ENCODE results near the gene GORASP2.
A peak's percentile ranks its signal among the peaks of the same experiment; 100 is the strongest.

GORASP2 gene

GRCh38 chr2:170928824-170929685, at the start of gene GORASP2:
Gene GORASP2, plus strand, starts transcription at chr2:170929253. Its CDS starts 88 bp downstream, at chr2:170929341.
- Histone ChIP-seq H3K9me3 (ENCODE audit: insufficient read depth, low read depth, low read length) (peaks cover 7% of the 10 kb centered on the region), H3K36me3 (ENCODE audit: insufficient read depth, low read depth, low read length) (peaks cover 14% of the 10 kb centered on the region), H3K9ac (ENCODE audit: low read depth, low read length) (peak within 1 kb of the TSS; percentile 88), H3K27me3 (ENCODE audit: insufficient read depth, low read length) (no peaks in the 10 kb centered on the region), H3K27ac (ENCODE audit: low read length) (peak within 1 kb of the TSS; percentile 58), H3K4me1 (ENCODE audit: insufficient read depth, low read length) (peaks cover 15% of the 10 kb centered on the region; the same call in 1 of the 2 replicates), H3K4me3 (ENCODE audit: low read length) (peak within 1 kb of the TSS; percentile 94)

- no peak overlapping the region for H3K27ac ChIP-seq (ENCODE audit: low read length)
- no peak overlapping the region for H3K9ac ChIP-seq (ENCODE audit: low read depth, low read length)
- H3K9me3 ChIP-seq (ENCODE audit: insufficient read depth, low read depth, low read length), result no peaks in the 10 kb centered on the region
- H3K36me3 ChIP-seq (ENCODE audit: insufficient read depth, low read depth, low read length), result no peaks in the 10 kb centered on the region
- no peak overlapping the region for H3K4me3 ChIP-seq (ENCODE audit: low read length)
- H3K4me1 ChIP-seq (ENCODE audit: insufficient read depth, low read length), result no peaks in the 10 kb centered on the region
- H3K27me3 ChIP-seq (ENCODE audit: insufficient read depth, low read length), result no peaks in the 10 kb centered on the region
Observed at GRCh38 chr2:170881840-170882239, 47.2 kb upstream of the GORASP2 start.

GRCh38 chr2:170882758-170883157, 46.3 kb upstream of the GORASP2 start:
- H3K4me1 ChIP-seq (ENCODE audit: insufficient read depth, low read length), result no peaks in the 10 kb centered on the region
- H3K9ac ChIP-seq (ENCODE audit: low read depth, low read length), result no peak overlapping the region
- H3K9me3 ChIP-seq (ENCODE audit: insufficient read depth, low read depth, low read length), result no peaks in the 10 kb centered on the region
- H3K36me3 ChIP-seq (ENCODE audit: insufficient read depth, low read depth, low read length), result no peaks in the 10 kb centered on the region
- no peaks in the 10 kb centered on the region for H3K27me3 ChIP-seq (ENCODE audit: insufficient read depth, low read length)
- H3K4me3 ChIP-seq (ENCODE audit: low read length), result no peak overlapping the region
- H3K27ac ChIP-seq (ENCODE audit: low read length), result no peak overlapping the region

GRCh38 chr2:170883683-170884082, 45.4 kb upstream of the GORASP2 start:
- H3K27me3 ChIP-seq (ENCODE audit: insufficient read depth, low read length), result no peaks in the 10 kb centered on the region
- no peak overlapping the region for H3K27ac ChIP-seq (ENCODE audit: low read length)
- H3K9me3 ChIP-seq (ENCODE audit: insufficient read depth, low read depth, low read length), result no peaks in the 10 kb centered on the region
- 0 out of 2 replicates have a peak, but pooled peaks cover under 1% of the 10 kb centered on the region for H3K4me1 ChIP-seq (ENCODE audit: insufficient read depth, low read length)
- H3K4me3 ChIP-seq (ENCODE audit: low read length), result no peak overlapping the region
- H3K9ac ChIP-seq (ENCODE audit: low read depth, low read length), result no peak overlapping the region
- no peaks in the 10 kb centered on the region for H3K36me3 ChIP-seq (ENCODE audit: insufficient read depth, low read depth, low read length)

GRCh38 chr2:170885130-170885791, 43.8 kb upstream of the GORASP2 start:
- Histone ChIP-seq H3K4me3 (ENCODE audit: low read length) (no peak overlapping the region), H3K9me3 (ENCODE audit: insufficient read depth, low read depth, low read length) (no peaks in the 10 kb centered on the region), H3K27ac (ENCODE audit: low read length) (no peak overlapping the region), H3K36me3 (ENCODE audit: insufficient read depth, low read depth, low read length) (no peaks in the 10 kb centered on the region), H3K4me1 (ENCODE audit: insufficient read depth, low read length) (0 out of 2 replicates have a peak, but pooled peaks cover 4% of the 10 kb centered on the region), H3K9ac (ENCODE audit: low read depth, low read length) (no peak overlapping the region), H3K27me3 (ENCODE audit: insufficient read depth, low read length) (no peaks in the 10 kb centered on the region)

DNA sequence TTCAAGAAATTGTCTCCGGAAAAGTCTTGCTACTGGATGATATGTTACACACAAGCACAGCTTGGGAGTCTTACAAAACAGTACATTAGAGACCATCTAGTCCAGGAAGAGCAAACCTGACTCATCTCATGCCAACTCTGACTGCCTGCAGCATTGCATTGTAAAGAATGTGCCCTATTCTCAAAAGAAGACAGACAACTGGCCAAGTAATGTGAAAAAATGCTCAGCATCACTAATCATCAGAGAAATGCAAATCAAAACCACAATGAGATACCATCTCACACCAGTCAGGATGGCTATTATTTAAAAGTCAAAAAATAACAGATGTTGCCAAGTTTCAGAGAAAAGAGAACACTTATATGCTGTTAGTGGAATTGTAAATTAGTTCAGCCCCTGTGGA, 42.7 kb upstream of the GORASP2 start:
- H3K36me3 ChIP-seq (ENCODE audit: insufficient read depth, low read depth, low read length), result no peaks in the 10 kb centered on the region
- no peak overlapping the region for H3K27ac ChIP-seq (ENCODE audit: low read length)
- H3K27me3 ChIP-seq (ENCODE audit: insufficient read depth, low read length), result no peaks in the 10 kb centered on the region

DNA sequence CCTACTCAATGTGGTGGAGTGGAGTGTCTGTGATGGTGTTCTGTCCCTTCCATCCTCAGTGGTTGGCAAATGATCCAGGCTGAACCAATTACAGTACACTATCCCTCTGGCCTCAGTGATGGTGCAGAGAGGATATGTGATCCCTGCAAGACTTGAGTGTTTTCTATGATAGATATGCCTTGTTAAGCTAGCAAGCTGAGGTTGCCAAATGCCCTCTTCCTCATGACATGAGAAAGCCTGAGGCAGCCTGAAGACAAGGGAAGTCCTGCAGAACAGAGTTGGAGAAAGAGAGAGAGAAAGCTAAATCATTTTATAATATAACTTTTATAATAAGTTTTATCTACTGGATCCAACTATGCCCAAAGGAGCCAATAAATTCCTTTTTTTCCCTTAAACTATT, 41.6 kb upstream of the GORASP2 start:
- no peak overlapping the region for H3K9ac ChIP-seq (ENCODE audit: low read depth, low read length)
- no peaks in the 10 kb centered on the region for H3K27me3 ChIP-seq (ENCODE audit: insufficient read depth, low read length)
- H3K36me3 ChIP-seq (ENCODE audit: insufficient read depth, low read depth, low read length), result no peaks in the 10 kb centered on the region
- no peak overlapping the region for H3K4me3 ChIP-seq (ENCODE audit: low read length)
- peaks cover 11% of the 10 kb centered on the region; the same call in 1 of the 2 replicates for H3K4me1 ChIP-seq (ENCODE audit: insufficient read depth, low read length)
- no peaks in the 10 kb centered on the region for H3K9me3 ChIP-seq (ENCODE audit: insufficient read depth, low read depth, low read length)
- H3K27ac ChIP-seq (ENCODE audit: low read length), result no peak overlapping the region

More for the DNA sequence above, 42.7 kb upstream of the GORASP2 start:
- Histone ChIP-seq H3K9me3 (ENCODE audit: insufficient read depth, low read depth, low read length) (no peaks in the 10 kb centered on the region), H3K9ac (ENCODE audit: low read depth, low read length) (no peak overlapping the region), H3K4me3 (ENCODE audit: low read length) (no peak overlapping the region), H3K4me1 (ENCODE audit: insufficient read depth, low read length) (peaks cover 9% of the 10 kb centered on the region; the same call in 1 of the 2 replicates)

GRCh38 chr2:170887896-170888295, 41.2 kb upstream of the GORASP2 start:
- H3K9ac ChIP-seq (ENCODE audit: low read depth, low read length), result no peak overlapping the region
- H3K36me3 ChIP-seq (ENCODE audit: insufficient read depth, low read depth, low read length), result no peaks in the 10 kb centered on the region
- H3K27me3 ChIP-seq (ENCODE audit: insufficient read depth, low read length), result no peaks in the 10 kb centered on the region
- H3K9me3 ChIP-seq (ENCODE audit: insufficient read depth, low read depth, low read length), result no peaks in the 10 kb centered on the region
- H3K27ac ChIP-seq (ENCODE audit: low read length), result no peak overlapping the region
- H3K4me3 ChIP-seq (ENCODE audit: low read length), result no peak overlapping the region
- H3K4me1 ChIP-seq (ENCODE audit: insufficient read depth, low read length), result peaks cover 11% of the 10 kb centered on the region; the same call in 1 of the 2 replicates

DNA sequence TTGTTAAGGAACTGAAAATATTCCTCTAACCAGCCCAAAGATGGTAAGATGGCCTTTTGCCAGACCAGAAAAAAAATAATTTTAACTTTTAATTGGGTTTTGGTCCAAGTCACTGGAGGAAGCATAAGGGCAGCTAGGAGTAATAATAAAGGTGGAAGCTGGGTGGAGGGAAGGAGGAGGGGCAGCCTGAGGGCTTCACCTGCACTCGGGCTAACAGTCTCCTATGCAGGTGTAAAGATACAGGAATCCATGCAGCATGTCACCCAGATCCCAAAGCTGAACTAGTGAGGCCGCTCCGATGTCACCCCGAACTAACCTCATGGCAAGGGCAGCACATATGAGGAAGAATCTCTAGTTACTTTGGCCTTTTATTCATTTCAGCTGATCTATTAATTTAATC, 37.2 kb upstream of the GORASP2 start:
- Histone ChIP-seq H3K9me3 (ENCODE audit: insufficient read depth, low read depth, low read length) (no peaks in the 10 kb centered on the region), H3K9ac (ENCODE audit: low read depth, low read length) (no peak overlapping the region), H3K4me1 (ENCODE audit: insufficient read depth, low read length) (peaks cover 11% of the 10 kb centered on the region; the same call in 1 of the 2 replicates), H3K27ac (ENCODE audit: low read length) (no peak overlapping the region), H3K4me3 (ENCODE audit: low read length) (no peak overlapping the region), H3K36me3 (ENCODE audit: insufficient read depth, low read depth, low read length) (no peaks in the 10 kb centered on the region), H3K27me3 (ENCODE audit: insufficient read depth, low read length) (no peaks in the 10 kb centered on the region)

DNA sequence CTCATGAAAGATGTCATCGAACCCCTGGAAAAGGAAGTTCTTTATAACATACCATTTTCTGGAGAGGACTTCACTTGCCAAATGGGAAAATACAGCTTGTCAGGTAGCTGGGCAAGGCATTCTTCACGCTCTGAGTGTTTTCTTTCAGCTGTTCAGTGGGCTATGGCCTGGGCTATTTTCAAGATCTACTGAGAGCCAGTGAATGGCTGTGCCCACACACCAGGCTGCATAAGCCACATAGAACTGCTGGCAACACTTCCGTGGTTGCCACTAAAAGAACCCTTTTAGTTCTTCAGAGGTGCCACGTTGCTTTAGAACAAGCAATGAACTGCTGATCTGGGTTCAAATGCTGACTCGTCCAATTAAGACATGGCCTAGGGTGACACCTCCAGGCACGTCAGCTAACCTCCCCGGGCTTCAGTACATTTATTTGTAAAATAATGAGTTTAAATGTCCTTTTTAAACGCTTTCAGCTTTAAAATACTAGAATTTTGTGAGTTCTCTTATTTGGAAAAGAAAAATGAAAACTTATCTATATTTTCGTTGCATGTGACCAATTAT, 36.6 kb upstream of the GORASP2 start:
- Histone ChIP-seq H3K27me3 (ENCODE audit: insufficient read depth, low read length) (no peaks in the 10 kb centered on the region), H3K4me3 (ENCODE audit: low read length) (no peak overlapping the region), H3K9ac (ENCODE audit: low read depth, low read length) (no peak overlapping the region), H3K9me3 (ENCODE audit: insufficient read depth, low read depth, low read length) (no peaks in the 10 kb centered on the region), H3K36me3 (ENCODE audit: insufficient read depth, low read depth, low read length) (no peaks in the 10 kb centered on the region), H3K27ac (ENCODE audit: low read length) (no peak overlapping the region), H3K4me1 (ENCODE audit: insufficient read depth, low read length) (peaks cover 11% of the 10 kb centered on the region; the same call in 1 of the 2 replicates)

DNA sequence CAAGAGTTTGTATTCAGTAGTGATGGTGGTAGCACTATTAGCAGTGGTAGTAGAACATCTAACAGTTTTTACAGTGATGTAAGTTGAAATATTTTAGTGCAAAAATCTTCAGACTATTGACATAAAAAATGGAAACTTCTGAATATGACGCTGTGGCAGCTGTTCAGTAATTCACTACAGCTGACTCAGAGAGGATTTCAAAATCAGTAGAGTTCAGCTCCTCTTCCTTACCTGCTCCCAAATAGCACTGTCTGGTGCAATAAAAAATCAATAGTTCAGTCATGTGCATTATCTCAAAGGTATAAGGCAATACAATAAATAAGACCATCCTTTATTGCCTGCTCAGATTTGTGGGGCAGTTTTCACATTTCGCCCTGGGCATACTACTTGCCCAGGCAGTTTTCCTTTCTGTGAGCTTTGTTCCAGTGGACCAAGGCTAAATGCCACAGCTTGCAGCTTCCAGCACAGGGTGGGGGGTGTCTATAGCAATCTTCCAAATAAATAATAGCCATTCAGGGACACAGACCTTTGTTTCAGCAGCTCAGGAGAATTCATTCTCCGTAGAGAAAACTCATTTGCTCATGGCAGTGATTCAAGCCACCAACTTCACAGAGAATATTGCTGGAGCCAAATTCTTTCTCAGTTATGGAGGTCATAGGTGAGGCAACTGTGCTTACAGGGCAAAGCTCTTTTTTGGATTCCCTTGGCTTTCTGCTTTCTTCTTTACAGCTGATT, 33.9 kb upstream of the GORASP2 start:
- no peaks in the 10 kb centered on the region for H3K36me3 ChIP-seq (ENCODE audit: insufficient read depth, low read depth, low read length)
- H3K27me3 ChIP-seq (ENCODE audit: insufficient read depth, low read length), result no peaks in the 10 kb centered on the region
- H3K9me3 ChIP-seq (ENCODE audit: insufficient read depth, low read depth, low read length), result no peaks in the 10 kb centered on the region
- no peak overlapping the region for H3K9ac ChIP-seq (ENCODE audit: low read depth, low read length)
- H3K4me1 ChIP-seq (ENCODE audit: insufficient read depth, low read length), result peaks cover 7% of the 10 kb centered on the region; the same call in 1 of the 2 replicates
- H3K4me3 ChIP-seq (ENCODE audit: low read length), result no peak overlapping the region
- no peak overlapping the region for H3K27ac ChIP-seq (ENCODE audit: low read length)
